HepG2 (cell line): Measurements from ENCODE around the gene TUBG1. TPM values are rescaled to one million over a fixed set of nuclear protein-coding genes. Genes with fewer than 3 reads are reported as not detected.

Experiments
- ATAC-seq: fragments of 200-7000 bp; cut with Tn5 transposase; 3 replicates; pipeline ENCODE4 v1.9.1; 2020; ENCODE audit warnings: mild to moderate bottlenecking, moderate library complexity
- BruUV-seq: library from RNA; stranded (reverse); fragments of 400-500 nt; replicated peaks from 2 replicates; lab custom pipeline; 2021; lab: Mats Ljungman, UMichigan
- CTCF ChIA-PET: fragments of 300-600 bp; formaldehyde crosslinking; extraction: SDS; loops from one replicate; lab custom pipeline; 2021; ENCODE audit warnings: low total read pairs, inconsistent platforms, low intra/inter-chr PET ratio; lab: Yijun Ruan, JAX
- POLR2A ChIA-PET: fragments of 350-600 bp; sonication (Branson Sonifier 250); formaldehyde crosslinking; loops from one replicate; lab custom pipeline; 2020; ENCODE audit warnings: antibody characterized with exemption, inconsistent platforms; lab: Yijun Ruan, JAX
- DNase-seq: peaks from one replicate; pipeline ENCODE4 v3.0.0-alpha.2; 2015; ENCODE audit warnings: low spot score
- FAIRE-seq: peaks from 3 replicates; lab custom pipeline; 2011; peaks lifted over from hg19 to GRCh38; lab: Jason Lieb, UNC
- H2AFZ ChIP-seq: one replicate; pipeline ENCODE4 v1.6.1; 2011; ENCODE audit warnings: low read length, inconsistent platforms
- H3K27ac ChIP-seq: fragments of 300-600 bp; 3 replicates; pipeline ENCODE4 v1.8.0; 2011; ENCODE audit warnings: mixed run types, mild to moderate bottlenecking, mixed read lengths, low read length, inconsistent platforms; ENCODE audit not compliant: insufficient read depth; ENCODE audit errors: extremely low read length
- H3K27me3 ChIP-seq, 2 experiments: fragments of 200-600 bp in 1 of 2; 2 replicates in 1 of 2; 3 replicates in 1 of 2; pipeline versions ENCODE4 v1.6.0 to v1.8.0; 2011; ENCODE audit warnings: low read length in 2 of 2, mild to moderate bottlenecking in 2 of 2, moderate library complexity in 2 of 2, inconsistent platforms in 1 of 2; ENCODE audit not compliant: insufficient read depth in 2 of 2, control insufficient read depth in 1 of 2
- H3K36me3 ChIP-seq, 2 experiments: fragments of 200-600 bp in 1 of 2; replicated peaks in 1 of 2; 2 replicates in 1 of 2; 3 replicates in 1 of 2; pipeline versions ENCODE4 v1.5.1 to v1.8.0; 2011; ENCODE audit warnings: low read length in 2 of 2, inconsistent platforms in 1 of 2; ENCODE audit not compliant: insufficient read depth in 2 of 2, control insufficient read depth in 1 of 2
- H3K4me1 ChIP-seq: 2 replicates; pipeline ENCODE4 v1.5.1; 2012; ENCODE audit warnings: low read length, inconsistent platforms; ENCODE audit not compliant: insufficient read depth
- H3K4me2 ChIP-seq: 2 replicates; pipeline ENCODE4 v1.6.0; 2011; ENCODE audit warnings: low read depth, low read length, inconsistent platforms
- H3K4me3 ChIP-seq, 3 experiments: fragments of 200-600 bp in 1 of 3; sonication (generic), shearing (Covaris generic) in 1 of 3; replicated peaks in 1 of 3; 2 replicates each; pipeline ENCODE4 v1.5.1; 2011 to 2016; ENCODE audit warnings: low read length in 3 of 3, inconsistent platforms in 2 of 3, low read depth in 2 of 3, mild to moderate bottlenecking in 2 of 3, control low read depth in 1 of 3, mixed read lengths in 1 of 3; ENCODE audit not compliant: insufficient read depth in 1 of 3
- H3K79me2 ChIP-seq: one replicate; pipeline ENCODE4 v1.6.1; 2011; ENCODE audit warnings: low read length, inconsistent platforms; ENCODE audit not compliant: insufficient read depth
- H3K9ac ChIP-seq: 2 replicates; pipeline ENCODE4 v1.6.0; 2011; ENCODE audit warnings: mild to moderate bottlenecking, low read depth, low read length, inconsistent platforms; ENCODE audit not compliant: insufficient read depth
- H3K9me3 ChIP-seq: 2 replicates; pipeline ENCODE4 v1.5.1; 2012; ENCODE audit warnings: mild to moderate bottlenecking, low read length
- H4K20me1 ChIP-seq: 2 replicates; pipeline ENCODE4 v1.6.0; 2011; ENCODE audit warnings: inconsistent platforms, mild to moderate bottlenecking, low read length, moderate library complexity; ENCODE audit not compliant: insufficient read depth
- ARID2 ChIP-seq: sonication (generic); formaldehyde crosslinking; IDR thresholded peaks from 2 replicates; pipeline ENCODE4 v1.8.1; 2022; ENCODE audit warnings: mild to moderate bottlenecking, missing genetic modification reagents, borderline replicate concordance
- ELF1 ChIP-seq: sonication (generic); formaldehyde crosslinking; IDR thresholded peaks from 2 replicates; pipeline ENCODE4 v1.4.0; 2020; ENCODE audit warnings: missing genetic modification reagents
- U2AF1 ChIP-seq: fragments of 200-400 bp; formaldehyde crosslinking; optimal IDR thresholded peaks from 2 replicates; pipeline ENCODE3; 2017; ENCODE audit warnings: mild to moderate bottlenecking, low read depth, low read length
- ZNF143 ChIP-seq: sonication (generic); formaldehyde crosslinking; IDR thresholded peaks from 2 replicates; pipeline ENCODE4 v1.4.0; 2020; ENCODE audit warnings: missing genetic modification reagents
- ZNF629 ChIP-seq: sonication (generic); formaldehyde crosslinking; conservative IDR thresholded peaks from 2 replicates; pipeline ENCODE4 v1.5.0; 2020; ENCODE audit warnings: missing genetic modification reagents
- ZNF792 ChIP-seq: IDR thresholded peaks from 2 replicates; pipeline ENCODE4 v1.6.1; 2016
- WGBS: methylation state at CpG from one replicate; pipeline ENCODE4 v1.1.6; 2017; ENCODE audit warnings: low lambda C conversion rate; 5-methylcytosine and 5-hydroxymethylcytosine counted together
- in situ Hi-C: cut with HindIII; loops from 2 replicates; pipeline ENCODE4 v1.10.0; 2017; ENCODE audit warnings: low pct_unique_long_range_greater_than_20kb; ENCODE audit not compliant: extremely low pct_ligation_motif_present
- intact Hi-C: fragments of 100-400 bp; cut with micrococcal nuclease; formaldehyde crosslinking; loops from one replicate; pipeline ENCODE4 v1.10.0; 2022; ENCODE audit not compliant: unreplicated experiment
- polyA plus RNA-seq, 8 experiments: library from polyadenylated mRNA; depleted of rRNA in 3 of 8; stranded (reverse) in 7 of 8; unstranded in 1 of 8; fragments of >200 nt; fragmentation: Illumina TruSeq in 4 of 8; extraction: Trizol in 4 of 8; gene quantifications; 2 replicates each; pipeline versions ENCODE4 v1.2.1 to v1.2.3, GENCODE V29; 2011 to 2016; ENCODE audit warnings: low read depth in 4 of 8, missing spikeins in 1 of 8, mixed read lengths in 1 of 8; ENCODE audit not compliant: insufficient read depth in 1 of 8
- total RNA-seq, 5 experiments: library from RNA; depleted of rRNA; stranded (reverse); fragments of >200 nt; fragmentation: Illumina TruSeq; extraction: Trizol; gene quantifications; 2 replicates each; pipeline ENCODE4 v1.2.3, GENCODE V29; 2016; ENCODE audit warnings: low read depth in 1 of 5
- TF ChIP-seq, protein P1 (sequence below): sonication (generic); formaldehyde crosslinking; IDR thresholded peaks from 2 replicates; pipeline ENCODE4 v1.4.0; 2020; ENCODE audit warnings: mild to moderate bottlenecking, missing genetic modification reagents
- TF ChIP-seq, protein P2 (sequence below): sonication (generic); formaldehyde crosslinking; IDR thresholded peaks from 2 replicates; pipeline ENCODE4 v1.5.1; 2020; ENCODE audit warnings: mild to moderate bottlenecking, missing genetic modification reagents, moderate library complexity
- TF ChIP-seq, protein P3 (sequence below): sonication (generic); formaldehyde crosslinking; IDR thresholded peaks from 2 replicates; pipeline ENCODE4 v1.4.0; 2020; ENCODE audit warnings: missing genetic modification reagents
- TF ChIP-seq, protein P4 (sequence below): sonication (generic); formaldehyde crosslinking; IDR thresholded peaks from 2 replicates; pipeline ENCODE4 v1.4.0; 2020; ENCODE audit warnings: mild to moderate bottlenecking, missing genetic modification reagents
- TF ChIP-seq, protein P5 (sequence below): sonication (generic); formaldehyde crosslinking; IDR thresholded peaks from 2 replicates; pipeline ENCODE4 v1.5.0; 2020; ENCODE audit warnings: mild to moderate bottlenecking, missing genetic modification reagents, moderate library complexity

Gene TUBG1
- total and polyA plus RNA-seq, 2 of the 13 experiments (the other 11 are each of a cell fraction or from before 2014, with no cell fraction given) = 74.1 to 137 TPM

DNA sequence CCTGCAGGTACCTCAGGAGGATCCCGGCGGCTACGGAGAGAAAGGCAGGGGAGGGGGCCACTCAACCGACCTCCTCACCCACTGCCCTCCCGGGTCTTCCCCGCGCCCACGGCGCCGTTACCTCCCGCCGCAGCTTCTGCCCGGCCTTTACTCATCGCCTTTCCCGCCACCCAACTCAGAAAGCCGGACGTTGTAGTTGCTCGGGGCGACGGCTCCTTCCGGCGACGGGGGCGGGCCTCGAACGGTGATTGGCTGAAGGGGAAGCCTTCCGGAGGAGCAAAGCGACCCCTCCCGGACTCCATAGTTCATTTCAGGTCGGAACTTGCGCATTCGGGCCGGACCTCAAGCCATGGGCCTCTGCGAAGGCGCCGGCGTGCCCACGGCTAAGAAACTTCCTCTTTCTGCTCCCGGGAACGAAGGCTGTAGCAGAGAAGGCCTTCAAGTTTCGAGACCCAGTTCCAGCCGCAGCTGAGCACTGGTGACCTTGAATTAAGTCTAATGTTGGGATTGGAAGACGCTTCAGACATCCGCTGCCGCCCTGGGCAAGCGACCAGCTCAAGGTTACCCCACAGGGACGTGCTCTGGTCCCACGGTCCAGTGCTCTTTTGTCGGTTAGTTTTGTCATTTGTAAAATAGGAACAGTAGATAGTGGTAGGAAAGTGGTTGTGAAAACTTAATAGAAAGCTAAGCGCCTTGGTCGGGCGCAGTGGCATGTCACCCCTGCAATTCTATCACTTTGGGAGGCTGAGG lies 31.8 kb upstream of the TUBG1 start, which contains the start of gene PSMC3IP:
Gene PSMC3IP, minus strand, starts transcription at position 198 of the 750 bp plus-strand sequence. Its CDS starts 43 bp downstream, at position 155.
- BruUV-seq = TSS peak; percentile 66
- intact Hi-C loops = loop anchor here (1.0 to 5.0 kb wide), 3 partner anchors 10 to 185 kb away; partner anchors contain the start of genes CCR10, MLX and RAMP2
- Histone ChIP-seq H3K9ac (peak within 1 kb of the TSS; percentile 96), H3K79me2 (peaks cover 23% of the 10 kb centered on the region), H3K27me3 (no peaks in the 10 kb centered on the region; a peak in 1 of 5 replicates), H4K20me1 (no peaks in the 10 kb centered on the region), H3K27ac (peak within 1 kb of the TSS; percentile 90), H3K4me2 (peak within 1 kb of the TSS; percentile 99), H3K9me3 (no peaks in the 10 kb centered on the region), H3K4me1 (peaks cover 33% of the 10 kb centered on the region), H3K4me3 (peak within 1 kb of the TSS; percentile 75 to 97 (median 87)), H2AFZ (no peak within 1 kb of the TSS), H3K36me3 (peaks cover 28 to 49% of the 10 kb centered on the region in 2 experiments)
- DNase-seq = peak; percentile 92
- FAIRE-seq = peak; percentile 61
- POLR2A ChIA-PET = interaction anchor here (0.6 to 8.5 kb wide), 33 partner anchors 8 to 316 kb away, joined by 3 to 128 read pairs (median 4); partner anchors contain the start of genes BECN1, CNTD1, CNTNAP1 and COA3
- in situ Hi-C loops = no loop called here
- WGBS = 1% methylated on average over 37 of the region's 52 CpGs
- peak; percentile 90 for ATAC-seq
- CTCF ChIA-PET = interaction anchor here (1.0 to 1.7 kb wide), 4 partner anchors 15 to 143 kb away, joined by 3 to 9 read pairs (median 5); partner anchors contain the start of gene CCR10
- TF ChIP-seq, protein P1, sequence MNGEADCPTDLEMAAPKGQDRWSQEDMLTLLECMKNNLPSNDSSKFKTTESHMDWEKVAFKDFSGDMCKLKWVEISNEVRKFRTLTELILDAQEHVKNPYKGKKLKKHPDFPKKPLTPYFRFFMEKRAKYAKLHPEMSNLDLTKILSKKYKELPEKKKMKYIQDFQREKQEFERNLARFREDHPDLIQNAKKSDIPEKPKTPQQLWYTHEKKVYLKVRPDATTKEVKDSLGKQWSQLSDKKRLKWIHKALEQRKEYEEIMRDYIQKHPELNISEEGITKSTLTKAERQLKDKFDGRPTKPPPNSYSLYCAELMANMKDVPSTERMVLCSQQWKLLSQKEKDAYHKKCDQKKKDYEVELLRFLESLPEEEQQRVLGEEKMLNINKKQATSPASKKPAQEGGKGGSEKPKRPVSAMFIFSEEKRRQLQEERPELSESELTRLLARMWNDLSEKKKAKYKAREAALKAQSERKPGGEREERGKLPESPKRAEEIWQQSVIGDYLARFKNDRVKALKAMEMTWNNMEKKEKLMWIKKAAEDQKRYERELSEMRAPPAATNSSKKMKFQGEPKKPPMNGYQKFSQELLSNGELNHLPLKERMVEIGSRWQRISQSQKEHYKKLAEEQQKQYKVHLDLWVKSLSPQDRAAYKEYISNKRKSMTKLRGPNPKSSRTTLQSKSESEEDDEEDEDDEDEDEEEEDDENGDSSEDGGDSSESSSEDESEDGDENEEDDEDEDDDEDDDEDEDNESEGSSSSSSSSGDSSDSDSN = peak; percentile 54
- peak; percentile 92 for TF ChIP-seq U2AF1
- no peak; the same call in 1 of the 2 replicates for TF ChIP-seq ZNF143
- TF ChIP-seq, protein P2, sequence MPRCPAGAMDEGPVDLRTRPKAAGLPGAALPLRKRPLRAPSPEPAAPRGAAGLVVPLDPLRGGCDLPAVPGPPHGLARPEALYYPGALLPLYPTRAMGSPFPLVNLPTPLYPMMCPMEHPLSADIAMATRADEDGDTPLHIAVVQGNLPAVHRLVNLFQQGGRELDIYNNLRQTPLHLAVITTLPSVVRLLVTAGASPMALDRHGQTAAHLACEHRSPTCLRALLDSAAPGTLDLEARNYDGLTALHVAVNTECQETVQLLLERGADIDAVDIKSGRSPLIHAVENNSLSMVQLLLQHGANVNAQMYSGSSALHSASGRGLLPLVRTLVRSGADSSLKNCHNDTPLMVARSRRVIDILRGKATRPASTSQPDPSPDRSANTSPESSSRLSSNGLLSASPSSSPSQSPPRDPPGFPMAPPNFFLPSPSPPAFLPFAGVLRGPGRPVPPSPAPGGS (CRISPR knock-in tag) = peak; percentile 58; the same call in 1 of the 2 replicates
- peak; percentile 36 for TF ChIP-seq ZNF629 (CRISPR knock-in tag)
- TF ChIP-seq, protein P3, sequence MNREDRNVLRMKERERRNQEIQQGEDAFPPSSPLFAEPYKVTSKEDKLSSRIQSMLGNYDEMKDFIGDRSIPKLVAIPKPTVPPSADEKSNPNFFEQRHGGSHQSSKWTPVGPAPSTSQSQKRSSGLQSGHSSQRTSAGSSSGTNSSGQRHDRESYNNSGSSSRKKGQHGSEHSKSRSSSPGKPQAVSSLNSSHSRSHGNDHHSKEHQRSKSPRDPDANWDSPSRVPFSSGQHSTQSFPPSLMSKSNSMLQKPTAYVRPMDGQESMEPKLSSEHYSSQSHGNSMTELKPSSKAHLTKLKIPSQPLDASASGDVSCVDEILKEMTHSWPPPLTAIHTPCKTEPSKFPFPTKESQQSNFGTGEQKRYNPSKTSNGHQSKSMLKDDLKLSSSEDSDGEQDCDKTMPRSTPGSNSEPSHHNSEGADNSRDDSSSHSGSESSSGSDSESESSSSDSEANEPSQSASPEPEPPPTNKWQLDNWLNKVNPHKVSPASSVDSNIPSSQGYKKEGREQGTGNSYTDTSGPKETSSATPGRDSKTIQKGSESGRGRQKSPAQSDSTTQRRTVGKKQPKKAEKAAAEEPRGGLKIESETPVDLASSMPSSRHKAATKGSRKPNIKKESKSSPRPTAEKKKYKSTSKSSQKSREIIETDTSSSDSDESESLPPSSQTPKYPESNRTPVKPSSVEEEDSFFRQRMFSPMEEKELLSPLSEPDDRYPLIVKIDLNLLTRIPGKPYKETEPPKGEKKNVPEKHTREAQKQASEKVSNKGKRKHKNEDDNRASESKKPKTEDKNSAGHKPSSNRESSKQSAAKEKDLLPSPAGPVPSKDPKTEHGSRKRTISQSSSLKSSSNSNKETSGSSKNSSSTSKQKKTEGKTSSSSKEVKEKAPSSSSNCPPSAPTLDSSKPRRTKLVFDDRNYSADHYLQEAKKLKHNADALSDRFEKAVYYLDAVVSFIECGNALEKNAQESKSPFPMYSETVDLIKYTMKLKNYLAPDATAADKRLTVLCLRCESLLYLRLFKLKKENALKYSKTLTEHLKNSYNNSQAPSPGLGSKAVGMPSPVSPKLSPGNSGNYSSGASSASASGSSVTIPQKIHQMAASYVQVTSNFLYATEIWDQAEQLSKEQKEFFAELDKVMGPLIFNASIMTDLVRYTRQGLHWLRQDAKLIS (CRISPR knock-in tag) = peak; percentile 77
- TF ChIP-seq, protein P4, sequence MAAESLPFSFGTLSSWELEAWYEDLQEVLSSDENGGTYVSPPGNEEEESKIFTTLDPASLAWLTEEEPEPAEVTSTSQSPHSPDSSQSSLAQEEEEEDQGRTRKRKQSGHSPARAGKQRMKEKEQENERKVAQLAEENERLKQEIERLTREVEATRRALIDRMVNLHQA = 0 out of 2 replicates have a peak, but pooled peaks have one; percentile 54
- peak; percentile 98 for TF ChIP-seq ARID2
- peak; percentile 83 for TF ChIP-seq ELF1
- TF ChIP-seq ZNF792 (CRISPR knock-in tag) = peak; percentile 89
- TF ChIP-seq, protein P5, sequence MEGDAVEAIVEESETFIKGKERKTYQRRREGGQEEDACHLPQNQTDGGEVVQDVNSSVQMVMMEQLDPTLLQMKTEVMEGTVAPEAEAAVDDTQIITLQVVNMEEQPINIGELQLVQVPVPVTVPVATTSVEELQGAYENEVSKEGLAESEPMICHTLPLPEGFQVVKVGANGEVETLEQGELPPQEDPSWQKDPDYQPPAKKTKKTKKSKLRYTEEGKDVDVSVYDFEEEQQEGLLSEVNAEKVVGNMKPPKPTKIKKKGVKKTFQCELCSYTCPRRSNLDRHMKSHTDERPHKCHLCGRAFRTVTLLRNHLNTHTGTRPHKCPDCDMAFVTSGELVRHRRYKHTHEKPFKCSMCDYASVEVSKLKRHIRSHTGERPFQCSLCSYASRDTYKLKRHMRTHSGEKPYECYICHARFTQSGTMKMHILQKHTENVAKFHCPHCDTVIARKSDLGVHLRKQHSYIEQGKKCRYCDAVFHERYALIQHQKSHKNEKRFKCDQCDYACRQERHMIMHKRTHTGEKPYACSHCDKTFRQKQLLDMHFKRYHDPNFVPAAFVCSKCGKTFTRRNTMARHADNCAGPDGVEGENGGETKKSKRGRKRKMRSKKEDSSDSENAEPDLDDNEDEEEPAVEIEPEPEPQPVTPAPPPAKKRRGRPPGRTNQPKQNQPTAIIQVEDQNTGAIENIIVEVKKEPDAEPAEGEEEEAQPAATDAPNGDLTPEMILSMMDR (CRISPR knock-in tag) = peak; percentile 84
